HG03108 (cell line): Measurements from ENCODE around the gene C4BPB.

Source experiments
- ATAC-seq: cut with Tn5 transposase; IDR thresholded peaks from one replicate; pipeline ENCODE4 v1.9.1; 2021; ENCODE audit warnings: moderate library complexity; ENCODE audit not compliant: unreplicated experiment

Gene C4BPB

DNA sequence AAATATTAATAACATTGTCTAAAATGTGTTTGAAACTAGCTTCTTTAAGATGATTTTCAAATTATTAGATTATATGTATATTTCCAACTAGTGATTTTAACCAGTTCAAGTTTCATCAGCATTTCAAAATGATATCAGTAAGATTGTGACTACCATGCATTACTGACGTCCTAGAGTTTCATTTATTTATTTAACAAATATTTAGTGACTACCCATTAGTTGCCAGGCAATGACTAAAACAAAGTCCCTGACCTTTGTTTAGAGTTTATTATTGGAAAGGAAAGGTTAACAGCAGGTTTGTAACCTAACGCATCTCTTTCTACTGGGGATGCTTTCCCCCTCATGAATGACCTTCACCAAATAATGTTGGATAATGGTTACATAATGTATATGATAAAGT is 7.6 kb upstream of the C4BPB start:
- ATAC-seq, result no peak

DNA sequence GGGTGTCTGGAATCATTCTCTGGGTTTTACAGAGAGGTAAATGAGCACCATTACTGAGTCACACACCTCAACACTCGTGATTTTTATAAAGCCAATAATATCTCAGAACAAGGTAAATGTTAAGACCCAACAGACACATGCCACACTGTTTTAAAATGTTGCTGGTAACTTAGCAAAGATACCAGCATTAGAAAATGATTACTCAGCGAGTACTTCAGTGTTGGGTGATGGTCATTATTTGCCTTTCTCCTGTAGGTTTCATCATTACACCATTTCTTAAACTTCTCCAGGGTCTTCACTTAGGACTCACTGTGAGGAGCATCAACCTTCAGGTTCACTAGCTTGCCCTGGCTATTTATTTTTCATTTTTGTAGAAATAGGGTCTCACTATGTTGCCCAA is 6.9 kb upstream of the C4BPB start:
- ATAC-seq, result no peak

DNA sequence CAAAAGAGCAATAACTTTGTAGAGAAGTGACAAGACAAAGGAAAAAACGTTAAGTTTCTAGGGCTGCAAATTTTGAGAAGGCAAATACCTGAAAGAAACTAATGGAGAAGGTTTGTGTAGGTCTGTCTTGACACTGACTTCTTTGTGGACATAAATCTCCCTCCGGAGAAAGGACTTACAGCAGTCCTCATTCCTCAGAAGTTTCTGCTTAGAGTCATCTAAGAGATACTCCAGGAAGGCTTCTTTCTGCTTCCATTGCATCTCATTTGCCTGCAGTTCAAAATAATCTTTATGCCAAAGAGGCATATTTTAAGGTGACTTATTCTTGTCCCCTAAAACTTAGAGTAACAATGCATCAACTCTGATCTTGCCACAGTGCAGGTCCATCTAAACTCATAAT is 4.4 kb upstream of the C4BPB start:
- no peak for ATAC-seq

DNA sequence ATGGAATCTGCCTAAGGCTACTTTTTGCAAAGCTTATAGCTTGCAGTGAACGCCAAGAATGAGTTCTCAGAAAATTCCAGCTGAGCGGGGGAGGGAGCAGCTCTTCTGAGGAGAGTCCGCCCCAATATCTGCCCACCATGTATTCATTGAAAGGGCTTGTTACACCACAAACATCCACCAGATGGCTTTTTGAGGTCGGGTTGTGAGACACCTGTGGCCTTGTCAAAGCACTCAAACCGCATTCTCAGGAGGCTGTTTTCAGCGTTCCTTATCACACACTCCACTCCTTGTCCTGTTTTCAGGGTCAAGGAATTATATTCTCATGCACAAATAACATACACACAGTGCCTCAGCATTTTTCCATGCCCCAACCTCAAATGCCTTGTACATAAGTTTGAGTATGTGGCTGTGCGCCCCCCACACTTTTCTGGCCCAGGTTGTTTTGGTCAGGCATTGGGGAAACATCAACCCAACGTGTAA is 3.9 kb upstream of the C4BPB start:
- ATAC-seq, result no peak

DNA sequence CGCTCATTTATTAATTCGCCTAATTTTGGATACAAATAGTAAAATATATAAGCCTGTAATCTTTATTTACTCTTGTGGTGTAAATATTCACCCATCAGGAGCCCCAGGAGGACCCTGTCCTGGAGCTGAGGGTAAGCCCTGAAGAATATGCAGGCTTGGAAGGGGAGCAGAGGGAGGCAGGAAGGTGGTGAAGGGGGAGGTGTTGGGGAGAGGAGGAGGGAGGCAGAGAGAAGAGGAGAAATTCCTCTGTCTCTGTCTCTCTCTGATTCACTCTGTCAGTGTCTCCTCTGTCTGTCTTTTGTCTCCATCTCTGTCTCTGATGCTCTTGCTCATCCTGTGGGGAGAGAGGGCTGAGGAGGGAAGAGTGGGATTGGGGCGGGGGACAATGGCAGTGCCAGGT is 2.8 kb upstream of the C4BPB start:
- ATAC-seq, result no peak

DNA sequence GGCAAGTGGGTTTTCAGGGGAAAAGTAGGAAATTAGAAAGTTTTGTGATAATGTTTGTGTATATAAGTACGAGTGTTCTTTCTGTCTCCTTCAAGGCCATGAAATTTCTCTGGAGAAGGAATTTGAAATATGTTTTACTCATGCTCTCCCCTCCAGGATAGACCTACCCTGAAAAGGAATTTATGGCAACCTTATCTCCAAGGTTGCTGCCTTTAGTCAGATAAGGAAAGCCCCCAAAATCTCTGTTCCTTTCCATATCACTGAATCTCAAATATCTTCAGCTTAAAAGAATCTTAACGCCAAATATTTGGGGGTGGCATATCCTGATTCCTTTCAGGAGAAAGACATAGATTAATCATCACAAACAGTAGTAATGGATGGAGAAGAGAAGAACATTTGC is 499 bp upstream of the C4BPB start:
- ATAC-seq, result no peak

DNA sequence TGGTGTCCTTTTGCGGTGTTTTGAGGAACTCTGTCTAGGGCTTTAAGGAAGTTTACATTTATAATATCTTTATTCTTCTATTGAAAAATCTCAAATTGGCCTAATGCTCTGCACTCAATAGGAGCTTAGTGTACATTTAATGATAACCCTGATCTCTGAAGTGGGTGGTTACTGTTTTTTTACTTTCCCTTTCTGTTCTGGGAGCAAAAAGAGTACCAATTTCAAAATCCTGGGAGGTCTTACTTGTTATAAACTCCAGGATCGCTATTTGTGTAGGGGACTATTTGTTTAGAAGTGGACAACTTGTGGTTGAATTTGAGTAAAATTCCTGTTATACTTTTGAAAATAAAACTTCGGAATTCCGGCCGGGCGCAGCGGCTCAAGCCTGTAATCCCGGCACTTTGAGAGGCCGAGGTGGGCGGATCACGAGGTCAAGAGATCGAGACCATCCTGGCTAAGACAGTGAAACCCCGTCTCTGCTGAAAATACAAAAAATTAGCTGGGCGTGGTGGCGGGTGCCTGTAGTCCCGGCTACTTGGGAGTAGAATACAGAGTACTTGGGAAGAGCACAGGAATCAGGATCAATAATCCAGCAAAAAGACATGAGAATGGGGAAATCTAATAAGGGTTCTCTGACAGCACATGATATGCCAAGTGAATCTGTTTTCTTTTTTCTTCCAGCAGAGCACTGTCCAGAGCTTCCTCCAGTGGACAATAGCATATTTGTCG is 1.1 kb downstream of the C4BPB start:
- no peak for ATAC-seq

DNA sequence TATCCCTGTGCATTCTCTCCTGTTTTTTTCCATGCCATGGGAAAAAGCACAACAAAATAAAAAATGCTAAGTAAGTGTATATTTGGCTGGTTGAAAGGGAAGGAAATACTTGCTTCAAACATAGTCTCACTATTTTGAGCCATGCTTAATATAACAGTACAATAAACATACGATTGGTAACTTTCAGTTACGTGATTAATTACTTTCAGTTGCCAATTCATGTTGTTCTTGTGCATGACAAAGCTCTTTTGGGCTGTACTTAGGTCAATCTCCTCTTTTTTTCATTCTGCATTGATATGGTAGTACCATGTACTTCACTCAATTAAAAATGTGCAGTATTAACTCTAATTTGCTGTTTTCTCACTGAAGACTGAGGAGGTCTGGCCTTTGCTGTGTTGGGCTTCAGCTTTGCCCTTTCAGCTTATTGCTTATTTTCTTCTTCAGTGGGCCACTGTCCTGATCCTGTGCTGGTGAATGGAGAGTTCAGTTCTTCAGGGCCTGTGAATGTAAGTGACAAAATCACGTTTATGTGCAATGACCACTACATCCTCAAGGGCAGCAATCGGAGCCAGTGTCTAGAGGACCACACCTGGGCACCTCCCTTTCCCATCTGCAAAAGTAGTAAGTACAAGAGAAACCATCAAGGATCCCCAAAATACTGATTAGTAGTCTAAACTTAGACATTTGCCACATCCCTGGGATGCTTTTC is 2.7 kb downstream of the C4BPB start:
- ATAC-seq, result no peak

DNA sequence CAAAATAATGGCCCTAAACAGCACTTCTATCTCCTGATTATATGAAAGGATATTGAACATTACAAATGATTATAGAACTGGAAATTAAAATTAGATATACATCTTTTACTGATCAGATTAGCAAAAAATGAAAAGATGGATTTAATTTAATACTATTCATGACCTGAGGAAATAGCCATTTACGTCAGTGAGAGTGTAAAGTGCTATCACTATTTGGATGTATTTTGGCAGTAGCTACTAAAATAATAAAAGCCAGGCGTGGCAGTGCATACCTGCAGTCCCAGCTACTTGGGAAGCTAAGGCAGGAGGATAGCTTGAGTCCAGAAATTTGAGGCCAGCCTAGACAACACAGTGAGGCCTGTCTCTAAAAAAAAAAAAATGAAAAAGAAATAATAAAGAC is 5.3 kb downstream of the C4BPB start:
- no peak for ATAC-seq

DNA sequence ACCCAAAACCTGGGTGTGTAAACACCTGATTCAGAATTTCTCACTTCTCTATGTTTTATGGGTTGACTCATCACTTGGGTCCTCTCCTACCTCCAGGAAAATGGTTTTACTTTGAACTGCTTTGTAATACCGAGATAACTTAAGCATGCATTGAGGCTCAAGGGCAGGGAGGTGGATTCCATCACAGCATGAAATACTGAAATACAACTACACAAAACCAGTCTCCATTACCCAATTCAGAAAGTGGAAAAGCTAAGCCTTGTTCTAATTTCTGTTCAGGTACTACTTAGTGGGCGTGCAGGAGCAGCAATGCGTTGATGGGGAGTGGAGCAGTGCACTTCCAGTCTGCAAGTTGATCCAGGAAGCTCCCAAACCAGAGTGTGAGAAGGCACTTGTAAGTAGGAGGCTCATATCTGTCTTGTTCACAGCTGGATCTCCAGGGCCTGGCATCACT is 9.2 kb downstream of the C4BPB start:
- peak; percentile 71 for ATAC-seq

DNA sequence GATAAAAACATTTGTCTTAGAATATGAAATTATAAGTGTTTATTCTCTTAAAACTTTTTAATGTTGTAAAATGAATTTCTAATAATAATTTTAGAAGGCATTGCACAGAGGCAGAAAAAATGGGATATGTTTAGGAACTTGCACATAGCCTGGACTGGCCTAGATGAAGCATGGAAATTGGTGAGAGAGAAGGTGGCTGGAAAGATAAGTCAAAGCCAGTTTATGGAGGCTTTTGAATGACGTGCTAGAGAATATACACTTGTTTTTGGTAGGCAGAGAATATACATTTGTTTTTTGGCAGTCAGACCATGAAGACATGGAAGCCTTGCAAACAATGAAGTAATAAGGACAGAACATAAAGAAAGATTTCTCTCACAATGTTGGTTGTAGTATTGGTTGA is 13.1 kb downstream of the C4BPB start:
- ATAC-seq, result no peak

DNA sequence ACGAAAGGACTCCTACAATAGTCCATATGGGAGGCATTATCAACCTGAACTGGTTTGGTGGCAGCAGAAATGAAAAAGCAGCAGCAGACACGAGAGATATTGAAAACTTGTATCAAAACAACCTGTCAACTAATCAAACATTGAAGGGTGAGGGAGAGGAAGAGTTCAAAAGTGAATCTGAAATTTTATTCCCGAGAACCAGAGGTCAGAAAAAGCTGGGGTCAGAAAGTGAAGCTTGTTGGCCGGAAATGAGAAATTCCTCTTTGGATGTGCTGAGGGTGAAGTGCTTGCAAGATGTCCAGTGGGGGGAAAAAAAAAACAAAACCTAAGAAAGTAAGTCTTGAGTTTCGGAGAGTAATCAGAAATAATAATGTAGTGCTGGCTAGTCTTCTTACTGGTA is 13.5 kb downstream of the C4BPB start:
- ATAC-seq, result no peak

DNA sequence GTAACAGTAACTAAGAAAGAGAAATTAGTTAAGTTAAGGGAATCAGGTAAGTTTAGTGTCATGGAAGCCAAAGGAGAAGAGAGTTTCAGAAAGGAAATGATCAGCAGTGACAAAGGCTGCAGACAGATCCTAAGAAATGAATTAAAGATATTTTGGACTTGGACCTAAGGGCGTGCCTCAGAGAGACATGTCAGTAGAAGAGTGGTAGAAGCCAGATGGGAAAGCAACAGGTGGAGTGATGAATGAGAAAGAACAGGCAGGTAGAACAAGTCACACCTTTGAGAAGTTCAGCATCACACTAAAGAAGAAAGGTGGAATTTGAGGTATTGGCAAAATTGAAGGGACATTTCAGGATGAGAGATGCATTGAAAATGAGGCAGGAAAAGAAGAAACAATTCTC is 14.0 kb downstream of the C4BPB start:
- ATAC-seq, result no peak

DNA sequence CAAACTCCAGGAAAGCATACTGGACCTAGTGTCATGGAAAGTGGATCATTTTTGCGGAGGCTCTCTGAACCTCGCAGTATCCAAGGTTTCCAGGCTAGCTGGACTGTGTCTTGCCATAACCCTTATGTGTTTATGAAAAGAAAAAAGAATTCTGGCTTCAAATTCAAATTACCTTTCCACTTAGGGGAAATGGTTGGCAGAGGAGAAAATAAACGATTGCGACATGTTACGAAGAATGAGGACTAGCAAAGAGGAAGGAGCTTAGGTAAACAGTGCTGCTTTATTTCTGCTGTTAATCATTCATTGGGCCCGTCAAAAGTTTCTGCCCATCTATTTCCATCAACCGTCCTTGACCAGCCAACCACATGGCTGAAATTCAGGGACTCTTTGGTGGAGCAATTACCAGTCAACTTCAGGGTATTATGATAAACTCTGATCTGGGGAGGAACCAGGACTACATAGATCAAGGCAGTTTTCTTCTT is 15.3 kb downstream of the C4BPB start, which contains the start of gene C4BPA:
Gene C4BPA (plus strand): TSS at position 342 of the 482 bp plus-strand sequence. CDS start 8,793 bp downstream, outside the sequence.
- no peak for ATAC-seq

DNA sequence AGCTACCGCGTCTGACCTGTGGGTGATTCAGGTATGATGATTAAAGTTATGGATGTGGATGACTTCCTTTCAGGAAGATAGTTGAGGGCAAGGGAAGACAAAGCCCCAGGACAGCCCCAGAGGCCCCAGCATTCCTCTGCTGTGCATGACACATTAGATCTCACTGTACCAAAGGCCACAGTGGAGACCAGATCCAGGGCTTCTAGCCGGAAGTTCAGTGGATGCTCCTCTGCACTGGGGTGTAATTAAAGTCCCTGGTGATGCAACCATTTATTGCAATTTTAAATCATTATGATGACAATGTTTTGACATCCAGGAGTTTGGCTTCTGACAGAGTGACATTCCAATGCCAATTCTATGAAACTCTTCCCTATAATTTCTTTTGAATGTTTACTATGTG is 20.3 kb downstream of the C4BPB start:
- no peak for ATAC-seq

DNA sequence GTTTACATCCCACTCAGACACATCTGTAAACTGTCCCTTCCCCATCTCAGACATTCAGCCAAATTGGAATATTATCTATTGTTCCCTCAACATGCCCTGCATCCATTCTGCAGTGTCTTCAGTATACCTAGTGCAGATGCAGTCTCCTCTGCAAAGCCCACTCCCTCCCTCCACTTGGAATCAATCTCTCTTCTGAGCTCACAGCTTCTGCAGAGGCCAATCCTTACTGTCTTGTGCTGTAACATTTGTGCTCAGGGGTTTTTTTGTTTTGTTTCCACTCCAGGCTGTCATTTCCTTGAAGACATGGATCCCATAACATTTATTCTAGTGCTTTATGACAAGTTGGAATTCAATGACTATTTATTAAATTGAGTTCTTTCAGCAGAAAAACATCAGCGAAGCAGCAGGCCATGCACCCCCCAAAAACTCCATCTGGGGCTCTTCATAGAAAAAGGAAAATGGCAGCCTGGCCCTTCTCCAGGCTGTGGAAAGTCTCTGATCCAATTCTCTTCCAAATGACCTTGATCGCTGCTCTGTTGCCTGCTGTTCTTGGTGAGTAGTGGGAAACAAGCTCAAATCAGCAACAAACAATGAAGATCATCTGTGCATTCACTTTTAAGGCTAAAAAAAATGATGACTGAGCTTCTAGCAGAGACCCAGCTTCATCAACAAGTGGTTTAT is 24.1 kb downstream of the C4BPB start:
- no peak for ATAC-seq

DNA sequence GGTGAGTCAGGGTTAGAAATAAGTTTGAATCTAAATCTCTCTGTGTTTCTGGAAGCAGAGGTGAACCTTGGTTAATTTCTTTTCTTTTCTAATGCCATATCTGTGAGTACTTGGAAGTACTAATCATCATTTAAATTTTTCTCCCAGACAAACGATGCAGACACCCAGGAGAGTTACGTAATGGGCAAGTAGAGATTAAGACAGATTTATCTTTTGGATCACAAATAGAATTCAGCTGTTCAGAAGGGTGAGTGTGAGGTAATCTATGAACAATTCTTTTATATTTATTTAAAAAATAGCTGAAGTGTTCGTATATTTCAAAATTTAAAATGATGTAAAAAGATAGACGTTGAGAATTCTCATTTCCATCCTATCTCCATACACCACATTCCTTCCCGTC is 26.6 kb downstream of the C4BPB start:
- ATAC-seq, result no peak

DNA sequence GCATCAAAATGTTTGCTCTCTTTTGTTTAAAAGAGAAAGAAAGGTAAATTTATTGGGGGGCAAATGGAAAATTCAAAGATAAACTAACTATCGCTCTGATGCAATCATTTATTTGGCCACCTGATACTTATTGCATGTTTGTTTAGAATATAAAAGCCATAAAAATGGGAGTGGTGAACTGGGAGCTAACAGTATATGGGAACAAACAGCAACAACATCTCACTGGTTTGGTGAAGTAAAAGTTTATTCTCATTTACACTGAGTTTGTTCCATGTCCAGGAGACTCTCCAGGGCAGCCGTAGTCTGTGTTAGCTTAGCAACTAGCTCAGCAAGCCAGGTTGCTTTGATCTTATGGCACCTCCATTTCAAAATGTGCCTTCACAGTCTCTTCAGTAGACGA is 35.7 kb downstream of the C4BPB start:
- no peak for ATAC-seq

DNA sequence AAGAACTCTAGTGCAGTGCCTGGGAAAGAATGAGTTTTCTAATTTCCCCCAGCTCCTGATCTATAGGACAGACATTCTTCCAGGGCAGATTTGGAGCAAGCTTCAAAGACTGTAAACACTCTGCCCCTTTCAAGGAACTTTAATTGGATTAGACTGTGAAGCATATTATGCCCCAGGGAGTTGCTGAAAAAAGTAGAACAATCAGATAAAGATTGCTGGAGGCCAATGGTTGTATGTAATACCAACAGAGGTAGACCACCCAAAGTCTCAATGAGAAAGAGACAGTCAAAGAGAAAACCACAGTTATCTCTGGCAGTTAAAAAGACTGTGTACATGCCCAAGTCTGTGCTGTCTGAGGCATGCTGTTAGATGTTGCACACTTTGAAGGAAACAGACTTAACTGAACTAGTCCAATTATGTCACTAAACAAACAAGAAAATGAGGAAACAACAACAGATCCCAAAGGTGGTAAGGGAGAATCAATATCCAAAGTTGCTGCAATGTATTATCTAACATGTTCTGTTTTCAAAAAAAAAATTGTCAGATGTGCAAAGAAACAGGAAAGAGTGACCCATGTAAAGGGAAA is 39.8 kb downstream of the C4BPB start:
- no peak for ATAC-seq

DNA sequence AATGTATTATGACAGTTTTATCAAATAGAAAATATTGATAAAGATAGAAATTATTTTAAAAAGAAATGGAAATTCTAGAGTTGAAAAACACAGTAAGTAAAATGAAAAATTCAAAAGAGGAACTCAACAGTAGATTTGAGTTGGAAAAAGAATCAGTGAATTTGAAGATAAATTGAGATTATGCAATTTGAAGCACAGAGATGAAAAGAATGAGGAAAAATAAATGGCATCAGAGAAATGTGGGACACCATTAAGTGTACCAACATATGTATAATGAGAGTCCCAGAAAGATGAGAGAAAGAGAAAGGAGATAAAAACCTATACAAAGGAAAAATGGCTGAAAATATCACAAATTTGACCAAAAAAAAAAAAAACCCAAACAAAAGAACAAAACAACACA is 40.4 kb downstream of the C4BPB start:
- no peak for ATAC-seq
